ENCODE data around the gene CDH23. TPM values are rescaled to one million over a fixed set of nuclear protein-coding genes. Genes with fewer than 3 reads are reported as not detected.

CDH23 gene
- total and polyA plus RNA-seq, 10 of the 15 experiments (the other 5 are each of a cell fraction or from before 2014, with no cell fraction given), result 0.09 to 0.40 (median 0.15) TPM; not detected in 1

DNA sequence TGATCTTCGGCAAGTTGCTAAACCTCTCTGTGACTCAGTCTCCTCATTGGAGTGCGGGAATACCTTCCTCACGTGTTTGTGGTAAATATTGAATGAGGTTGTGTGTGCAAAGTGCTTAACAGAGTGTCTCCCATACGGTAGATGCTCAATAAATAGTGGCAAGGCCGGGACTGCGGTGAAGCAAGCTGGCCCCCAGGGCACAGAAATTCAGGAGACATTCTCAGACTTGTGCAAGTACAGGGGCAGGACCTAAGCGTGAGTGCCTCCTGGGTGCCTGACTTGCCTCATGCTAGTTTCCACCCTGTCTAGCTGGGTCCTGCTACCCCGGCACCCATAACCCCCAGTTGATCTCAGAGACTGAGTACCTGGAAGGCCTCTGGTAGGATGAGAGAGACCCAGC, 97.8 kb downstream of the CDH23 start (continued):
- TF ChIP-seq, protein P1, sequence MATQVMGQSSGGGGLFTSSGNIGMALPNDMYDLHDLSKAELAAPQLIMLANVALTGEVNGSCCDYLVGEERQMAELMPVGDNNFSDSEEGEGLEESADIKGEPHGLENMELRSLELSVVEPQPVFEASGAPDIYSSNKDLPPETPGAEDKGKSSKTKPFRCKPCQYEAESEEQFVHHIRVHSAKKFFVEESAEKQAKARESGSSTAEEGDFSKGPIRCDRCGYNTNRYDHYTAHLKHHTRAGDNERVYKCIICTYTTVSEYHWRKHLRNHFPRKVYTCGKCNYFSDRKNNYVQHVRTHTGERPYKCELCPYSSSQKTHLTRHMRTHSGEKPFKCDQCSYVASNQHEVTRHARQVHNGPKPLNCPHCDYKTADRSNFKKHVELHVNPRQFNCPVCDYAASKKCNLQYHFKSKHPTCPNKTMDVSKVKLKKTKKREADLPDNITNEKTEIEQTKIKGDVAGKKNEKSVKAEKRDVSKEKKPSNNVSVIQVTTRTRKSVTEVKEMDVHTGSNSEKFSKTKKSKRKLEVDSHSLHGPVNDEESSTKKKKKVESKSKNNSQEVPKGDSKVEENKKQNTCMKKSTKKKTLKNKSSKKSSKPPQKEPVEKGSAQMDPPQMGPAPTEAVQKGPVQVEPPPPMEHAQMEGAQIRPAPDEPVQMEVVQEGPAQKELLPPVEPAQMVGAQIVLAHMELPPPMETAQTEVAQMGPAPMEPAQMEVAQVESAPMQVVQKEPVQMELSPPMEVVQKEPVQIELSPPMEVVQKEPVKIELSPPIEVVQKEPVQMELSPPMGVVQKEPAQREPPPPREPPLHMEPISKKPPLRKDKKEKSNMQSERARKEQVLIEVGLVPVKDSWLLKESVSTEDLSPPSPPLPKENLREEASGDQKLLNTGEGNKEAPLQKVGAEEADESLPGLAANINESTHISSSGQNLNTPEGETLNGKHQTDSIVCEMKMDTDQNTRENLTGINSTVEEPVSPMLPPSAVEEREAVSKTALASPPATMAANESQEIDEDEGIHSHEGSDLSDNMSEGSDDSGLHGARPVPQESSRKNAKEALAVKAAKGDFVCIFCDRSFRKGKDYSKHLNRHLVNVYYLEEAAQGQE (IDR thresholded peaks at IDR 0.05; ENCODE audit: low read depth, low read length), result no peak
- TF ChIP-seq HDAC6 (IDR thresholded peaks at IDR 0.05; ENCODE audit: unreplicated experiment) (no peak), POLR2AphosphoS2 (IDR thresholded peaks at IDR 0.05; ENCODE audit: low read depth, low read length) (no peak), DPF2 (IDR thresholded peaks at IDR 0.05) (no peak), RAD21 (IDR thresholded peaks at IDR 0.05; ENCODE audit: insufficient read depth, low read depth, low read length) (no peak)

DNA sequence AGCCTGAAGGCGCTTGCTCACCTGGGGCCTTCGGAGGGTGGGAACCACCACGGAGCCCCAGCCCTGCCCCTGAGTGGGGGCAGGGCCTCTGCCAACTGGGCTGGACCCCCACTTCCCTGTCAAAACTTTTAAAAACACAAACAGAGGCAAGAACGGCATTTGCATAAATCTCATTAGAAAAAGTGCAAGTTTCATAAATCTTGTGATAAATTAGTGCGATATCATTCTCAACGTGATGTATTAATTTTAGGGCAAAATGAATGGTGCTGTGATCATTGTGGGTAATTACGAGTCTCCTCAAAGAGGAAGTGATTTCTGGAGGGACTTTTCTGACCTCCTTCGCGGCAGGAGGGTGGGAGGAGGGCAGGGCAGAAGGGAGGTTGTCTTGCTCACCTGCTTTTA, 98.3 kb downstream of the CDH23 start:
- no peaks in the 10 kb centered on the region for H3K79me2 ChIP-seq (ENCODE audit: control insufficient read depth, insufficient read depth, low read length)
- CTCF ChIA-PET, result interaction anchor here (1.1 to 1.8 kb wide), 6 partner anchors 8 to 277 kb away, joined by 3 to 7 read pairs (median 5); partner anchors contain the start of gene SLC29A3
- no peak overlapping the region for H3K4me3 ChIP-seq
- intact Hi-C loops (cut with micrococcal nuclease; ENCODE audit: unreplicated experiment), result no loop called here
- H3K9ac ChIP-seq (ENCODE audit: control insufficient read depth, insufficient read depth, low read length), result no peak overlapping the region
- peaks cover 9% of the 10 kb centered on the region for H3K4me1 ChIP-seq (ENCODE audit: control insufficient read depth, insufficient read depth, low read length)
- no peak overlapping the region for H3K27ac ChIP-seq (ENCODE audit: control insufficient read depth, insufficient read depth)
- in situ Hi-C loops (cut with MboI), result no loop called here
- BruUV-seq (replicated peaks), result no TSS peak
- ATAC-seq, result peak; percentile 97
- no peaks in the 10 kb centered on the region for H4K20me1 ChIP-seq (ENCODE audit: control insufficient read depth, insufficient read depth)
- SMC1A ChIA-PET (ENCODE audit: uncharacterized antibody, unreplicated experiment), result interaction anchor here (0.8 to 2.4 kb wide), 4 partner anchors 8 to 199 kb away, joined by 3 to 10 read pairs (median 4); no protein-coding TSS in a partner anchor
- POLR2A ChIA-PET, result interaction anchor here (1.2 kb wide), 2 partner anchors 123 to 176 kb away, joined by 5 to 6 read pairs; partner anchors contain the start of gene SLC29A3
- RAD21 ChIA-PET (ENCODE audit: unreplicated experiment), result interaction anchor here (1.5 kb wide), 1 partner anchor 554 kb away, joined by 3 read pairs; no protein-coding TSS in a partner anchor
- no peaks in the 10 kb centered on the region for H3K9me3 ChIP-seq (replicated peaks; ENCODE audit: control insufficient read depth, insufficient read depth, low read length)
- H2AFZ ChIP-seq (ENCODE audit: control insufficient read depth, low read depth, low read length), result no peak overlapping the region
- H3K27me3 ChIP-seq (replicated peaks in 1 of 2; ENCODE audit: control insufficient read depth in 2 of 2, insufficient read depth in 2 of 2, low read length in 1 of 2), result 0 out of 4 replicates have a peak, but pooled peaks cover 0 to 2% of the 10 kb centered on the region in 2 experiments
- under 1% methylated on average over 9 of the region's 9 CpGs for WGBS (ENCODE audit: insufficient coverage, insufficient replicate concordance, low lambda C conversion rate, missing lambda C conversion rate)
- no peak for FAIRE-seq
- H3K4me2 ChIP-seq (ENCODE audit: control insufficient read depth, insufficient read depth), result peak overlapping the region; percentile 22
- DNase-seq (ENCODE audit: low read depth, low spot score), result peak; percentile 34
- H3K36me3 ChIP-seq (ENCODE audit: control insufficient read depth in 2 of 2, insufficient read depth in 2 of 2, low read length in 1 of 2), result no peaks in the 10 kb centered on the region
- 0 out of 2 replicates have a peak, but pooled peaks have one; percentile 18 for TF ChIP-seq CHD2 (IDR thresholded peaks at IDR 0.05; ENCODE audit: borderline replicate concordance, low read depth, low read length)
- TF ChIP-seq, protein P2, sequence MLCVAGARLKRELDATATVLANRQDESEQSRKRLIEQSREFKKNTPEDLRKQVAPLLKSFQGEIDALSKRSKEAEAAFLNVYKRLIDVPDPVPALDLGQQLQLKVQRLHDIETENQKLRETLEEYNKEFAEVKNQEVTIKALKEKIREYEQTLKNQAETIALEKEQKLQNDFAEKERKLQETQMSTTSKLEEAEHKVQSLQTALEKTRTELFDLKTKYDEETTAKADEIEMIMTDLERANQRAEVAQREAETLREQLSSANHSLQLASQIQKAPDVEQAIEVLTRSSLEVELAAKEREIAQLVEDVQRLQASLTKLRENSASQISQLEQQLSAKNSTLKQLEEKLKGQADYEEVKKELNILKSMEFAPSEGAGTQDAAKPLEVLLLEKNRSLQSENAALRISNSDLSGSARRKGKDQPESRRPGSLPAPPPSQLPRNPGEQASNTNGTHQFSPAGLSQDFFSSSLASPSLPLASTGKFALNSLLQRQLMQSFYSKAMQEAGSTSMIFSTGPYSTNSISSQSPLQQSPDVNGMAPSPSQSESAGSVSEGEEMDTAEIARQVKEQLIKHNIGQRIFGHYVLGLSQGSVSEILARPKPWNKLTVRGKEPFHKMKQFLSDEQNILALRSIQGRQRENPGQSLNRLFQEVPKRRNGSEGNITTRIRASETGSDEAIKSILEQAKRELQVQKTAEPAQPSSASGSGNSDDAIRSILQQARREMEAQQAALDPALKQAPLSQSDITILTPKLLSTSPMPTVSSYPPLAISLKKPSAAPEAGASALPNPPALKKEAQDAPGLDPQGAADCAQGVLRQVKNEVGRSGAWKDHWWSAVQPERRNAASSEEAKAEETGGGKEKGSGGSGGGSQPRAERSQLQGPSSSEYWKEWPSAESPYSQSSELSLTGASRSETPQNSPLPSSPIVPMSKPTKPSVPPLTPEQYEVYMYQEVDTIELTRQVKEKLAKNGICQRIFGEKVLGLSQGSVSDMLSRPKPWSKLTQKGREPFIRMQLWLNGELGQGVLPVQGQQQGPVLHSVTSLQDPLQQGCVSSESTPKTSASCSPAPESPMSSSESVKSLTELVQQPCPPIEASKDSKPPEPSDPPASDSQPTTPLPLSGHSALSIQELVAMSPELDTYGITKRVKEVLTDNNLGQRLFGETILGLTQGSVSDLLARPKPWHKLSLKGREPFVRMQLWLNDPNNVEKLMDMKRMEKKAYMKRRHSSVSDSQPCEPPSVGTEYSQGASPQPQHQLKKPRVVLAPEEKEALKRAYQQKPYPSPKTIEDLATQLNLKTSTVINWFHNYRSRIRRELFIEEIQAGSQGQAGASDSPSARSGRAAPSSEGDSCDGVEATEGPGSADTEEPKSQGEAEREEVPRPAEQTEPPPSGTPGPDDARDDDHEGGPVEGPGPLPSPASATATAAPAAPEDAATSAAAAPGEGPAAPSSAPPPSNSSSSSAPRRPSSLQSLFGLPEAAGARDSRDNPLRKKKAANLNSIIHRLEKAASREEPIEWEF (IDR thresholded peaks at IDR 0.05; ENCODE audit: insufficient replicate concordance, low read depth, low read length), result no peak
- no peak for TF ChIP-seq CREM (IDR thresholded peaks at IDR 0.05; ENCODE audit: low read depth)
- no peak for TF ChIP-seq JUNB (IDR thresholded peaks at IDR 0.05)
- peak; percentile 76 for TF ChIP-seq NR2F1 (conservative IDR thresholded peaks at IDR 0.05)
- TF ChIP-seq MYB (IDR thresholded peaks at IDR 0.05; ENCODE audit: borderline replicate concordance, low read depth, low read length), result no peak
- 0 out of 2 replicates have a peak, but pooled peaks have one; percentile 55 for TF ChIP-seq ZNF24 (IDR thresholded peaks at IDR 0.05)
- no peak for TF ChIP-seq CHD4 (IDR thresholded peaks at IDR 0.05)
- no peak for TF ChIP-seq ZNF622 (IDR thresholded peaks at IDR 0.05)
- no peak for TF ChIP-seq SP1 (IDR thresholded peaks at IDR 0.05; ENCODE audit: low read depth, low read length)
- peak; percentile 68; the same call in 1 of the 2 replicates for TF ChIP-seq IRF4 (IDR thresholded peaks at IDR 0.05; ENCODE audit: low read depth, low read length)

Data from GM12878 (cell line).